ENCODE measurements around the gene ADAMTS20.

Gene ADAMTS20

GRCh38 chr12:43310596-43310995, 241.4 kb downstream of the ADAMTS20 start:
- no peak for DNase-seq (ENCODE audit: low spot score)

GRCh38 chr12:43309959-43310358, 242.0 kb downstream of the ADAMTS20 start:
- no peak for DNase-seq (ENCODE audit: low spot score)

- DNase-seq (ENCODE audit: low spot score): no peak
Measured at GRCh38 chr12:43308776-43309175, 243.2 kb downstream of the ADAMTS20 start.

GRCh38 chr12:43307126-43307525, 244.9 kb downstream of the ADAMTS20 start:
- DNase-seq (ENCODE audit: low spot score): no peak

- peak; percentile 39 for DNase-seq (ENCODE audit: low spot score)
Measured at GRCh38 chr12:43306066-43306465, 245.9 kb downstream of the ADAMTS20 start.

- DNase-seq (ENCODE audit: low spot score): no peak
Measured at GRCh38 chr12:43305065-43305464, 246.9 kb downstream of the ADAMTS20 start.
